Lower leg skin (tissue), 3 donors: ENCODE measurements around the gene DENND6A.

Experiments
- CTCF ChIP-seq, 3 donors: fragments of 450-650 bp; IDR thresholded peaks; one replicate each; pipeline ENCODE4 v1.5.1; 2016; ENCODE audit warnings: antibody characterized with exemption in 3 of 3, mild to moderate bottlenecking in 3 of 3, moderate library complexity in 2 of 3
- POLR2A ChIP-seq, 2 donors: fragments of 450-650 bp; IDR thresholded peaks; one replicate each; pipeline ENCODE4 v1.6.1; 2016 to 2017; ENCODE audit warnings: antibody characterized with exemption in 2 of 2, mild to moderate bottlenecking in 1 of 2, moderate library complexity in 1 of 2

- TF ChIP-seq CTCF (IDR thresholded peaks at IDR 0.05) (no peak), POLR2A (IDR thresholded peaks at IDR 0.05) (no peak)
Observed at GRCh38 chr3:57655727-57656126, 37.1 kb downstream of the DENND6A start.
